Tongue (tissue), 2 donors: ENCODE data around the gene GPR137C. TPM values are rescaled to one million over a fixed set of nuclear protein-coding genes. Genes with fewer than 3 reads are reported as not detected.
A peak's percentile ranks its signal among the peaks of the same experiment; 100 is the strongest.

Source experiments
- DNase-seq: peaks from one replicate; pipeline ENCODE4 v3.0.0-alpha.2; 2015
- total RNA-seq: library from RNA; depleted of rRNA; stranded (reverse); fragments of >200 nt; gene quantifications from one replicate; pipeline ENCODE4 v1.2.3, GENCODE V29; 2014

The GPR137C gene, protein sequence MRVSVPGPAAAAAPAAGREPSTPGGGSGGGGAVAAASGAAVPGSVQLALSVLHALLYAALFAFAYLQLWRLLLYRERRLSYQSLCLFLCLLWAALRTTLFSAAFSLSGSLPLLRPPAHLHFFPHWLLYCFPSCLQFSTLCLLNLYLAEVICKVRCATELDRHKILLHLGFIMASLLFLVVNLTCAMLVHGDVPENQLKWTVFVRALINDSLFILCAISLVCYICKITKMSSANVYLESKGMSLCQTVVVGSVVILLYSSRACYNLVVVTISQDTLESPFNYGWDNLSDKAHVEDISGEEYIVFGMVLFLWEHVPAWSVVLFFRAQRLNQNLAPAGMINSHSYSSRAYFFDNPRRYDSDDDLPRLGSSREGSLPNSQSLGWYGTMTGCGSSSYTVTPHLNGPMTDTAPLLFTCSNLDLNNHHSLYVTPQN
- 5.0 TPM for total RNA-seq

DNA sequence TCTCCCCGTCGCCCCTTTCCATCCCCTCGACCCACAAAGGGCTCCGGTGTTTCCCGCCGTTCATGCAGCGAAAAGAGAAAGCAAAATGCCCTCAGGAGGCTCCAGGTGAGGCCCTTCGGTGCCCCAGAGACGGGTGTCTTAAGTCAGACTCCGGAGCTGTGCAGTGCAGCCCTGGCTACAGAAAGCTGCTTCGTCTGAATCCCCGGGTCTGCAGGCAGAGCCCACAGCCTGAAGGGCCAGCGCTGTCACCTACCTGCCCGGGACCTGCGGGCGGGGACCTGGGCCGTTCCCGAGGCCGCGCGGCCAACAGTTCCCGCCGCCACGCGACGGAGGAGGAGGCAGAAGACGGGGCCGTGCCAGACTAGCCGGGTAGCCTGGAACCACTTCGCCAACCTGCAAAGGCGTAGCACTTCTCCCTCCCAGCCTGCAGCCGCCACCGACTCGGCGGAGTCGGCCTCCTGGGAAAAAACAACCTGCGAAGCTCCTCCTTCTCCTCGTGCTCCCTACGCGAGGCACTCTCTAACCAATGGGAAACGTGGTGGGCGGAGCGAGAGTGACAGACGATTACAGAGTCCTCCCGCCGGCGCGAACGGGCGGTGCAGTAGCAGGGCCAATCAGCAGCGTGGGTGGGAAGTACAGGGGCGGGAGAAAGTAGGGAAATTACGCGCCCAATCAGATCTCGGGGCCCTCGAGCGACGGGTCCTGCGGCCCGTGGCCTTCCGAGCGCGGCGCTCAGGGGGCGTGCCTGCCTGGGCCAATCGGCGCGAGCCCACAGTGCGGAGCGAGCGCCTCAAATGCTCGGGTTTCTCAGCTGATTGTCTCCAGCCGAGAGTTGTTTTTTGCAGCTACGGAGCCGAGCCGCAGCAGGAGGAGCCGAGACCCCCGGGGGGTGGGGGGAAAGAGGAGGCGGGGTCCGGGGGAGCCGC is at the start of gene GPR137C, which contains the start of gene TXNDC16:
Gene GPR137C (plus strand): TSS at position 774 of the 926 bp plus-strand sequence. CDS start 312 bp downstream, outside the sequence.
Gene TXNDC16 (minus strand): TSS at position 443 of the 926 bp plus-strand sequence. CDS start 8,948 bp downstream, outside the sequence.
- DNase-seq: peak; percentile 100

- DNase-seq: no peak
These were observed 39.4 kb upstream of the GPR137C start for GRCh38 chr14:52513249-52513648.

GRCh38 chr14:52514046-52514811 is 38.4 kb upstream of the GPR137C start:
- no peak for DNase-seq

- DNase-seq: no peak
These were observed 30.6 kb upstream of the GPR137C start for GRCh38 chr14:52522033-52522432.

DNA sequence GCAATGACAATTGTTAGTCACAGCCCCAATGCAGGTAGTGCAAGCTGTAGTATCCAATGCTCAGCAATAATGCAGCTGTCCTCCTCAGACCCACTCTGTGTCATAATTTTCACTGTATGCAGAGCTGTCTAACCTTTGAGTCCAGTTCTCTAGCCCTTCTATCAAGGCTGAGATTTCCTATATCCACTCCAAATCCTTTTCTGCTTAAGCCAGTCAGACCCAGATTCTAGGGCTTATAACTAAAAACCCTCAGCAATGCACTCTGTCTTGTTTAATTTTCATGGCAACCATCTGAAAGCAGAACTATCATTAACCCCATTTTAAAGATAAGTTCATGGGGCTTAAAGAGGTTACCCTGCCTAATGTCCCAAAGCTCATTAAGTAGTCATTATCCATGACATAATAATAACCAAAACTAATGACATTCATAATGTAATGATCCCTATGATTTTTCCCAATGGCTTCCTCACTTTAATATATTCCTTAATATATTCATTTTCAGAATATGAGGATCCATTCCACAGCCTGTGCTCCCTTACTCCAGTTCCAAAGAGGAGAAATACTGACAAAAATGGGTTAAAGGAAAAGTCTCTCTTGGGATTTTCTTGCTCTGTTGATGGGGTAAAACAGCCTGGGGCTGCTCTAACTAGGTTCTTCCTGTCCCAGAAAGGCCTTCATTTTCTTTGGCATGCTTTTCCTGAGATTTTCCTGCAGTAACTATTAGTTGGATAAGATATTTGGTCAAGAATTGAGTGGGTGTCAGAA is 29.9 kb upstream of the GPR137C start:
- no peak for DNase-seq

DNA sequence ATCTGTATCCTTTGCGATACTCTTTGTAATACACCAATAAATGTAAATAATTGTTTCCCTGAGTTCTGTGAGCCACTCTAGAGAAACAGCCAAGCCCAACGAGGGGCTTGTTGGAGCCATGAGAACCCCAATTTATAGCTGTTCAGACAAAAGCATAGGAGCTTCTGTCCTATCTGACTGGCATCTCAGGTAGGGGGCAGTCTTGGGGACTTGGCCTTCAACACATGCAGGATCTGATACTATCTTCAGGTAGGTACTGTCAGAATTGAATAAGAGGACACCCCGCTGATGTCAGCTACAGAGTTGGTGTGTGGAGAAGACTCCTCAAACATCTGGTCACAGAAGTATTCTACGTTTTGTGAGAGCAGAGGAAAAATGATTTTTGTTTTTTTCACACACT is 25.6 kb upstream of the GPR137C start:
- no peak for DNase-seq

- no peak for DNase-seq
These were observed 21.2 kb upstream of the GPR137C start for GRCh38 chr14:52531481-52531880.

DNA sequence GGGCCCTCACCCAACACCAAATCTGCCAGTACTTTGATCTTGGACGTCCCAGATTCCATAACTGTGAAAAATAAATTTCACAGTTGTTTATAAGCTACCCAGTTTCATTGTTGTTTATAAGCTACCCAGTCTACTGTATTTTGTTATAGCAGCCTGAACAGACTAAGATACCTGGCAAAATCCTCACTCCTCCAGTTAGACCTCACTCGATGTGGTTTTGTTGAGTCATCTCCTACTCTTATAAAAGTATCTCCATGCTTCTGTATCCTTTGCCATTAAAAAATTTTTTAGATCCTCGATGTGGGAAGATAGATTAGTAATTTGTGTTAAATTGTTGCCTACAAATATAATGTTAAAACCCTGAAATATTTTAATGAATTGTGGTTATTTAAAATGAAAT is 16.4 kb upstream of the GPR137C start:
- DNase-seq: no peak

DNA sequence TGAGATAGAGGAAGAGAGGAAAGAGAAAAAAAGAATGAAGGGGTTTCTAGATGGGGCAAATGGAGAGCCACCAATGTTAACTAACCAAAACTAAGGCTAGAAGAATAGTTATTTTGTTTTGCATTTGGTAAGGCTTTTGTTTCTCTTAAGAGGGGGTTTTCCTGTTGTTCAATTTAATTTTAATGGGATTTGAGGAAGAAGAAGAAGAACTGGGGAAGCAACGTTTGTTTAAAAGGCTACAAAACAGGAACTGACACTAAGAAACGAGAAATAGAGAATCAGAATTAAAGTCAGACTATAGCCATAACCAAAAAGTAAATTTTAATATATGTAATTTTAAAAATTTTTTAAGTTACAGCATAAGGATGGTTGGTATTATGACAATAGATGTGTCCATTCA is 14.0 kb upstream of the GPR137C start:
- no peak for DNase-seq

DNA sequence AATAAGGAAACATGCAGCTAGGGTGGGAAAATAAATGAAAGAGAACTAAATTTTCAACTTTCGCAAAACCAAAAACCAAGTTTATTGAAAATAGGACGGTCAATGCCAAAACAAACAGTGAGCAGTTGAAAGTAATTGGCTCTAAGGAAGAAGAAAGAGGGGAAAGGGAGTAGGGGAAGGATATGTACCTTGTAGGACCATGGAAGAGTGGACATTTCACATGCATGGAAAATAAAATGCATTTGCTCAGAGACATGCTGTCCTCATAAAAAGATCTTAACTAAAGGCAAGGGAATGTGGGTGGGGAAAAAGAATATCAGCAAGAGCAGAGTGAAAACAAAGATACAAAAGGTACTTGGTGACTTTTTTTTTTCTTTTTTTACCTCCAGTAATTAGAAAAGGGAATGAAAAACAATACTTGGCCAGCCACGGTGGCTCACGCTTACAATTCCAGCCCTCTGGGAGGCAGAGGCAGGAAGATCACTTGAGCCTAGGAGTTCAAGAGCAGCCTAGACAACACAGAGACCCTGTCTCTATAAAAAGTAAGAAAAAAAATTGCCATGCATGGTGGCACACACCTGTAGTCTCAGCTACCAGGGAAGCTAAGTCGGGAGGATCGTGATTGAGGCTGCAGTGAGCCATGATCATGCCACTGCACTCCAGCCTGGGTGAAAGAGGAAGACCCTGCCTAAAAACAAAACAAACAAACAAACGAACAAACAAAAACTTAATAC is 6.9 kb upstream of the GPR137C start:
- DNase-seq: no peak

DNA sequence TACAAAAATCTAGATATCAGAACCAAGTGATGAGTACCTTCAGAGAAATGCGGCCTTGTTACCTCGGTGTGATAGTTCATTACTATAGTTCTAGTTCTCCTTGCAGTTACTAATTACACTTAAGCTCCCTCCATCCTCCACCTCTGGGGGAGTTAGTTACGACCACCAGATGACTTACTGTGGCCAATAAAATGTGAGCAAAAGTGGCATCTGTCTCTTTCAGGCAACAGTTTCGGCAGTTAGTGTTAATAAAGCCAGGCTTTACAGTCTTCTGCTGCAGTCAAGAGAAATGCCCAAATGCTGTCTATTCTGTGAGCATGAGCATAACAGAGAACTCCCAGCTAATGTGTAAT is 6.3 kb upstream of the GPR137C start:
- DNase-seq: no peak

DNA sequence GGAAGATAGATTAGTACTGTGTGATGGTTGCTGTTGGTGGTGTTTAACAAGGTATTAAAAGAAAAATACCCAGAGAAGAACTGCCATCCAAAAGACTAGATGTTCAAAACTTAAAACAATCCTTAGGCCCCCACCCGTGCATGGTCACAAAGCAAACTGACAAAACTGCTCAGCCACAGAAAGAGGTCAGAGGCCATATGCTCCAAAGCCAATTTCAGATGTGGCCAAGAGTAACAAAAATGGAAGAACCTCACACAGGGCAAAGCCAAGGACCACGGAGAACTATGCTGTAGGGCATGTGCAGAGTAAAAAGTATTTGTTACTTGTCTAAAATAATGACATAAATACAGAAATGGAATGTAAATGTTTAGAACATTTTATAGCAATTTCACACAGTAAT is 5.6 kb upstream of the GPR137C start:
- DNase-seq: no peak

GRCh38 chr14:52547526-52547925 is 5.1 kb upstream of the GPR137C start:
- DNase-seq: no peak

DNA sequence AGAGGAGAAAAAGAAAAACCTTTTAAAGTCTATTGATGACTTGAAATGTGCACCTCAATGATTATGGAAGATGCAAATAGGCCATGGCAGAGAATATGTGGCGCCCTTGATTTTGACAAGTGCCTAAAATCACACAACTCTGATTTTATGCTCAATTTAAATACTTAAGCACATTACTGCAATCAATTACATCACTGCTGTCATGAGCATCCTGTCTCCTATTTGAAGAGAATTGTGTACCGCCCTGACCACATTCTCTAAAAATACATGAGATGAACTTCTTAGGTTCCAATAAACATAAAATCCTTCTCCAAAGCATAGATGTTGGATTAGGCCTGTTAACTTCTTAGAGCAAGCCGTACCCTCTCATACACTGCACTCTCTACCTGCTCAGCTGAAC is 2.0 kb upstream of the GPR137C start:
- DNase-seq: no peak

- no peak for DNase-seq
These were observed 1.4 kb upstream of the GPR137C start for GRCh38 chr14:52551205-52551604.

DNA sequence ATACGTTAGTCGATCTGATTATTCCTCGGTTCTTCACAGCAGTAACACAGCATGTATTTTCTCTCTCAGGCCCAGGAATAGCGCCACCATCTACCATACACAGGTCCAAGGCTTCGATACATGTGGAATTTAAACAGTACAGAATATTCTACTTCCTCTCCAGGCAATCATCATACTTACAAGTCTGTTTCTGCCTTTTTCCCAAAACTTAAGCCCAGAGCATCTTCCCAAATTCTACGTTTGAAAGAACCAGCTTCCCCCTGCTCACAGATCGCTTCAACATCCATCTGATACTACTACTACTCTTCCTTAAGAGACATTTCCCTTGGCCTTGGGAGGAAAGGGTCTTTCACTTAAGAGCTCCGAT is 957 bp upstream of the GPR137C start:
- peak; percentile 64 for DNase-seq

DNA sequence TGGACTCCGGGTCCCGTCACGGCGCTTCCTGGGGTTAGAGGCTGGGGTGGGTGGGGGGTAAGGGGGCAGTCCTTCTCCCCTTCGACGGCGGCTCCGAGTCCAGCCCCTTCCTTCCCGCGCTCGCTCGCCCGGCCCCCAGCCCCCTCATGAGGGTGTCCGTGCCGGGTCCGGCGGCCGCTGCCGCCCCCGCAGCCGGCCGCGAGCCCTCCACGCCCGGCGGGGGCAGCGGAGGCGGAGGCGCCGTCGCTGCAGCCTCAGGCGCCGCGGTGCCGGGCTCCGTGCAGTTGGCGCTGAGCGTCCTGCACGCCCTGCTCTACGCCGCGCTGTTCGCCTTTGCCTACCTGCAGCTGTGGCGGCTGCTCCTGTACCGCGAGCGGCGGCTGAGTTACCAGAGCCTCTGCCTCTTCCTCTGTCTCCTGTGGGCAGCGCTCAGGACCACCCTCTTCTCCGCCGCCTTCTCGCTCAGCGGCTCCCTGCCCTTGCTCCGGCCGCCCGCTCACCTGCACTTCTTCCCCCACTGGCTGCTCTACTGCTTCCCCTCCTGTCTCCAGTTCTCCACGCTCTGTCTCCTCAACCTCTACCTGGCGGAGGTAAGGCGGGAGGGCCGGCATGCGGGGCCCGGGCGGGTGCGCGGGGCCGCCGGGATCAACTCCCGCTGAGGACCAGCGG is 500 bp downstream of the GPR137C start:
- DNase-seq: peak; percentile 50

- peak; percentile 95 for DNase-seq
These were observed 1.3 kb downstream of the GPR137C start for GRCh38 chr14:52553671-52554575.

DNA sequence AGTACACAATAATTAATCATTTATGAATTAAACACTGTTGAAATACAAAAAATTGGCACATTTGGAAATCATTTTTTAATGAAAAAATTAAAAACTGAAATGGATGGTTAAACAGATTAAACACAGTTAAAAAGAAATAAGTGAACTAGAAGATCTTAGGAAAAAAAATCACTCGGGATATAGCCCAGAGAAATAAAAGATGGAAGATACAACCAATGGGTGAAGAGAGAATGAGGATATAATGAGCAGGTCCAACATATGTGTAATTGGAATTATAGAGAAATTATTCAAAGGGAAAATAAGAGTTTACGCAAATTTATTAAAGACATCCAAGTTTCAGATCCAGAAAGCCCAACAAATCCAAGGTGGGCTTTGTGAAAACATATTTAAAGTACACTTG is 6.1 kb downstream of the GPR137C start:
- no peak for DNase-seq
